Dedifferentiated amniotic fluid mesenchymal stem cell (primary cell): ENCODE data around the gene PLXNB1.

ENCODE experiments used
- DNase-seq: peaks from one replicate; pipeline ENCODE4 v3.0.0-alpha.2; 2016; ENCODE audit errors: extremely low spot score

Gene PLXNB1

DNA sequence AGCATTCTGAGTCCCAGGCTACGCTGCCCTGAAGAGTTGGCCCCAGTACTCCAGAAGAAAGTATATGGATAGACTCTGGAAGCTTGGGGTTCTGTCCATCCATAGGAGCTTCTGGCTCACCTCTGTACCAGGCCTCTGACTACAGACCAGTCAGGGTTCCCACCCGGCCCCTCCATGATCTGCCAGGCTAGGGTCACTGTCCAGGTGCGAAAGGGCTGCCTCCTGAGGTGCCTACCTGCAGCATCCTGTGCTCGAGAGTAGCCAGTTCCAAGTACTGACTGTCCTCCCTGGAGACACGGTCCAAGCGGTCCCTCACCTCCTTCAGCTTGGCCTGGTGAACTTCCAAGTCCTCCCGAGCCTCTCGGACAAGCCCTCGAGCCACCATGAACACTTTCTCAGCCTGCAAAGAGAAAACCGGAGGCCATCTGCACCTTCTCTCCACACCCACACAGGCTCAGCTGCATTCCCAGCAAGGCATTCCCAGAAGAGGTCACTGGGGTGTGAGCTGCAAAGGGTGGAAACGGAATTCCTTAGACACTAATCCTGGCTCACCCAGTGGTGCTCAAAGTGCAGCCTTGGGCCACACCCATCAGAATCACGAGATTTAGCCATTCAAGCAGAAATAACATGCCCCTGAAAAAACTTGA, 3.7 kb upstream of the PLXNB1 start:
- no peak for DNase-seq

DNA sequence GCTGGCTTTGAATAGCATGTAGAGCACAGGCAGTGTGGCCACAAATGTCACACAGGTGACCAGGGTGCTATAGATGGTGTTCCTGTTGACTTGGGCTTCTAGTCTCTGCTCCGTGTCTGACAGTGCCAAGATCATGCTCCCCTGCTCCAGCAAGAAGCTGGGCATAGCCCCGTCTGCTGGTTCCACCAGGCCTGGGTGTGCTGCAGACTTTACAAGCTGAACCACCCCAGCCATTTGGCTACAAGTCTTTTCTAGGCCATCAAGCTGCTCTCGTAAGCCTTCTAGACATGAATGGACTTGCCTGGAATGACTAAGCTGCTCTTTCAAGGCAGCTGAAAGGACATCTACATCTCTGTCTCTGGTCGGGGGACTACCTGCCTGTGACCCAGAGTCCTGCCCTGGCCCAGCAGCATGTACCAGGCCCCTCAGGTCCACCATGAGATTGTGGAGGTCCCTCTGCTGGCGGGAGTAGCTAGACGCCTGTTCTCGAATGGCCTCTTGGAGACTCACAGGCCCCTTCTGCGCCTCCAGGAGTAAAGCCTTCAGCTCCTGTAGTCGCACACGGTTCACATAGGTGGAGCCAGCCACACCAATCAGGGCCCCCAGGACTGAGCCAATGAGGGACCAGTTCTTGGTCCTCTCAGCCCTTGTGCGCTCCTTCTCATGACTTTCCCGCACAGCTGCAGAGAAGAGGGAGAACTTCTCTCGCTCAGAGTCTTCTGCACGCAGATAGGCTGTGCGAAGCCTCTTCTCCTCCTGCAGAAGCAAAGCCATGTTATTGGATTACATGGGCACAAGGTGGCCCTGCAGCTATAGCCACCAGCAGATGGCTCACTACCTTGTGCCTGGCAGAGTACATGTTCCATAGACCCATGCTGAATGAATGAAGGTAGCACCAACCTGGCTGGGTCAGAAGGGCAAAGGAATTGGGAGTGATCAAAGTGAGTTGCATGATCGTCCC, 2.8 kb upstream of the PLXNB1 start:
- DNase-seq: no peak

DNA sequence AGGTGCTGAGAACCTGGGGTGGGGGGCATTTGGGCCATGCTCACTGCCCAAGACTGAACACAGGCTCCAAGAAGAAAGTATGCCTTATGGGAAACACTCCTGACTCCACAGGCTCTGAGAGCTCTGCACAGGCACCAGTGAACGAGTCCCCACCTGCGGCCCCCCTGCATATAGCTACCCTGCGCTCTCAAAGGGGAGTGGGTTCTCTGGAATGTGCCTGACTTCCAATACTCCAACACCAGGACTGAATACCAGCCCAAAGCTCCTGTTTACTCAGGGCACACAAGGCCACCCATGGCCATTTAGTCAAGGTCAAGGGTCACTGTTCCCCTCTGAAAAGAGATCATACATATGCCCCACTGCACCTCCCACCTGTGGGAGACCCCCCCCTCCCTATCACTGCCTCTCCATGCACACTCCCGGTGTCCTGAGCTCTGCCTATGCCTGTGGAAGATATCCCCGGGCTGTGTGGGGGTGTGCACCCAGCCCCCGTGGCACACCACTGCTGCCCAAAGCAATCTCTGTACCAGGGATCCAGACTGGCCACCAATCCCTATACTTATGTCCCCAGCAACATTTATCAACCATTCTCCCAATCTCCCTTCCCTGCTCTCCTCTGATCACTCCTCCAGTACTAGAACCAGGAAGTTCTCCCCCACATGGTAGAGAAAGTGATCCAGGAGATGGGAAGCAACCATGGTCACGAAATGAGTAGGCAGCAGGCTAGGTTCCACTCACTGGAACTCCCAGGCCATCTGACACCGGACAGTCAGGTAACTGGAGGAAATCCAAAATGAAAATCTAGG, 1.5 kb upstream of the PLXNB1 start:
- no peak for DNase-seq

DNA sequence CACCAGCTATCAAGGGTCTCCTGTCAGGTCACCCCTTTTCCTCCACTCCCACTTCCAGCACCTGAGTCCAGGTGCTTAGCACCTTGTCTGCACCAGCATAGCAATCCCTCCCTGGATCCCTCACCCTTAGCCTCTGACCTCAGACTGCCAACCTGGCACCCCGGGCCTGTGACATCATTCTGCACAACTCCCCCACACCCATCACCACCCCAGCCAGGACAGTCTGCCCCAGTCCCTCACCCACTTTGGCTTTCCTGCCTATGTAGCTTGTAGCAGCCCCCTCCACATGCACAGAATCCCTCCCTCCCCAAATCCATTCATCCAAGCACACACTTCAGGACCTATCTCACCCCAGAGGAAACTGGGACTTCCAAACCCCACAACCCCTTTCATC, 819 bp upstream of the PLXNB1 start:
- DNase-seq: no peak

DNA sequence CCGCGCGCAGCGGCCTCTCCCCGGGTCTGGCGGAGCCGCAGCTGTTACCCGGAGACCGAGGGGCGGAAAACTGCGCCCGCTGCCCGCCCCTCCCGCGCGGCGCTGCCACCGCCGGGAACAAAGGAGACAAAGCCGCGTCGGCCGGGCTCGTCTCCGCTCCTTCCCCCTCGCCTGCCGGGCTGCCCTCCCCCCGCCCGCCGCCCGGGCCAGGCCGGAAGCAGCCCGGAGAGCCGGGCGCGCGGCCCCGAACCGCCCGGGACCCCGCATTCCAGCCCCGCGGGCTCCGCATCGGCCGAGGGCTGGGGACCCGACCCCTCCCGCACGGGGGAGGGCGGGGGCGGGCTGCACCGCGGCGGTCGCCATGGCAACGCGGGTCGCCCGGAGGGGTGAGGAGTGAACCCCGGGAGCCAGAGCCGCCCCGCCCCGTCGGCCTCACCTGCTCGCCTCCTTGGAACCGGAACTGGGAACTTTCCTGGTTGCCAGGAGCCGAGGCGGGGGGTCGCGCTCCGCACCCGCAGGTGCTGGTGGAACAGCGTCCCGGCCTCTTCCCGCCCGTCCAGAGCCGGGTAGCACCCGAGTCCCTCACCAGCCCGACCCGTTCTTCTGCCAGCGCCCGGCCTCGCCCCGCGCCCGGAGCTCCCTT, 448 bp downstream of the PLXNB1 start:
- DNase-seq: no peak

DNA sequence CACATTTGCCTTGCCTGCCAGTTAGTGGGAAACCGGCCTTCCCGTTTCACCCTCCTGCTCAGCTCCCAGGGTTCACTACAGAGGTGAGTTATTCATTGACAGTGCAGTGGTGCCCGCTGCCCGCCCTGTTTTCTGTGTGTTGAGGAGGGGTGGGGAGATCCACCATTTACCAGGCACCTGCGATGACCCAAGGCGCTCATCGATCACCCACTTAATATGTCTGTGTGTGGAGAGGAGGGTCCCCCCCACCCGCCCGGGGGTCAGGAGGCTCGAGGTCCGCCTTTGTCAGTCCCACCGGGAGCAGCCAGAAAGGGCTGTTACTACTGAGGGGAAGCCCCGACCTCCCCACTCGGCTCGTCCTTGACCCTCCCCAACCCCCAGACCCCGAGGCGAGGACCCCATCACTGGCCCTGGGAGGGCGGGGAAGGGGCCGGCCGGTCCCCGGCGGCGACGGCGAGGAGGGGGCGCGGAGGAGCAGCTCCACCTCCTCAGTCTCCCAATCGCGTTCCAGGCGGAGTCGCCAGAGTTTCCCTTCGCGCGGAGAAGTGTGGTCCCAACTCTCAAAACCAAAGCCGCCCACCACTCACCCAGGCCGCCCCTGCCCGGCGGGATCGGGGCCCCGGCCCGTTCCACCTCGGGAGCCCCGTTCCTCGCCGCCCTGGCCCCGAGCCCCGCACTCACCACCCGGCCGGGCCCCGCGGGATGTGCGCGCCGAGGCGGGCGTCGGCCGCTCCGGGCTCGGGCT, 1.1 kb downstream of the PLXNB1 start:
- DNase-seq: no peak

DNA sequence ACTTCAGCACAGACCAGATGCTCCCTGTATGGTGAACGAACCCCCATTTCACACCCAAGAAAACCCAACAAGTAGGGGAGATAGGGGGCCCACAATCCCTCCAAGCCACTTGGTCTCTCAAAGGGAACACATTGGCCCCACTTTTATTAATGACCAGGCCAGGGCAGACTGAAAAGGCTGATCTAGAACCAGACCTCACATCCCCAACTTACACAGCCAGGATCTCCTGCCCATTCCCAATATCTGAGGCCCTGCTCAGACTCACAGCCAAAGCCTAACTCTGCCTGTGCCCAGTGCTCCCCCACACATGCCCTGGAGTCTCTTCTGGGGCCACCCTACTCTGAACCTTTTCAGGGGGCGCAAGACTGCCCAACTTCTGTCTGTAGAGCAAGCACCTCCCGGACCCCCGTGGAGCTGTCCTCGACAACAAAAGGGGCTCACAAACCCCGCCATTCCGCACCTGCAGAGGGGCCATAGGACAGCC, 1.8 kb downstream of the PLXNB1 start:
- no peak for DNase-seq

DNA sequence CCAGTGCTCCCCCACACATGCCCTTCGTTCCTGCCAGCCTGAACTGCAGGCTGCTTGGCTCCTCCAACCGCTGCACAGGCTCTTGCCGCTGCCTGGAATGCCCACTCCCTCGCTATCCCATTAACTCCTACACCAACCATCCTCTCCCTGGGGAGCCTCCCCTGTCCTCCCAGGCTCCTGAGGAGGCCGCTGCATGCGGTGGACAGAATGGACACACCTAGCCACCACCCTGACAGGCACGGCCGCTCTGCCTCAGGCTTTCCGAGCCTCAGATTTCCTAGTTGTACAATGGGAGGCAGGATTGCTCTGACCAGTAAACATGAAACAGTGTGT, 2.3 kb downstream of the PLXNB1 start:
- DNase-seq: no peak

DNA sequence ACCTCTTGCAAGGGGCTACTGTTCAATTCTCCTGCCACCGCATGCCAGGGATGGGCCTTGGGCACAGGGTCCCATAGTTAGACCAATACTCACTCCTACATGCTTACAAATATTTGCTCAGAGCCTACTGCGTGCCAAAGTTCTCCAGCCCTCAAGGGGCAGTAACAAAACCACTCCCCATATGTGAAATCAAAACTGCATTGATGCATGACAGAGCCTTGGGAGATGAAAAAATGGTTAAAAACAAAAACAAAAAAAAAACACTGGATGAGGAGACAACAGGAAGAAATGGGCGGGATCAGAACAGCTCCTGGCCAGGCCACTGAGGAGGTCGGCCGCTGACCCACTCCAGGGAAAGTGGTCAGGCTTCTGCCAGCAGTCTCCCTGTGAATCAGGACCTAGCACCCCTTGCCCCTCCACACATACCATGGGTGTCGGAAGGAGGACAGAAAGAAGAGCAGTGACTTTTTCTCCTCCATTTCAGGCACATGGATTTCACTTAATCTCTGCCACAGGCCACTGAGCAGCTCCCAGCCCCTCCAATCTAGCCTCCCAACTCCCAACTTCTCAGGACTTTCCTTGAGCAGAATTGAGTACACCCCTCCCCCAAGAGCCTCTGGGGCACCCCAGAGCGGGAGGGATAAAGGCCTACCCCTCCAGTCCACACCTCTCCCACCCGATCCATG, 2.8 kb downstream of the PLXNB1 start:
- peak; percentile 25 for DNase-seq

DNA sequence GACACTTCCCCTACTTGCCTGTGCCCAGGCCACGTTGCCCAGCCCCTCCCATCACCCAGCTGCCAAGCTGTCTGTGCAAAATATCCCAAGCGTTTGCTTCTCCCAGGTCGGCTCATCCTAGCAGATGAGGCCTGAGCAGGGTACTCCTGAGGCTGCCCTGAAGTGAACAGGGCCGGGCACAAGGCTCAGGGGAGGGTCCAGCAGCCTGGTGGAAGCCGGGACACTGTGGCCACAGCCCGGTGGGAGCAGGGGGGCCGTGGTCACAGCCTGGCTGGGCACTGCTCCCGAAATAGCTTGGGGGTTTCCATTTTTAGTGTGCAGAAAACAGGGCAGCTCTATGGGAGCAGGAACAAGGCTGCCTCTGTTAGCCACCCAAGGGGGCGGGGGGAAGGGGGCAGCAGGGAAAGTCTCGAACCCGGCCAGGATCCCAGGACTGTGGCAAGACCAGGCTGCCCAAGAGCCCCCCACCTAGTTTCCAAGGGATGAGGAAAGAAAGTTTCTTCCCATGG, 3.4 kb downstream of the PLXNB1 start:
- DNase-seq: no peak

DNA sequence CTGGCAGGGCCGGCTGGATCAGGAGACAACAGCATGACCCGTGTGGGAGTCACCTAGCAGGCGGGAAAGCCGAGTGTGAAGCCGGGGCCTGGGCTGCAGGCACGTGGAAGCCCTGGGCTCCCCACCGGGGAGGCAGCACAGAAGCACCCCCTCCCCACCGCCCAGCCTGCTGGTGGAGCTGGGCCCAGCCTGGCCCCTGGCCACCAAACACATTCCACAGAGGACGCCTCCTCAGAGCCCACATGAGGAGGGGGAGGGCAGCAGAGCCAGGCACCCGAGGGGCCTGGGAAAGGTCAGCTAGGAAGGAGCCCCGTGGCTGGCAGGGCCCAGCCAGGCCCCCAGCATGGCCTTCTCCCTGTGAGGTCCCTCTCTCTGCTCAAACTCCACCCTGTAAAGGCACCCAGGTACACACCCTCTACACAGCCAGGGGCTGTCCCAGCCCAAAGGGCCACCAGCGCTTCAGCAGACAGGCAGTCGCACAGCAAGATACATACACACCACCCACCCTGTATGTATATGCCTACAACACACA, 4.5 kb downstream of the PLXNB1 start:
- no peak for DNase-seq

DNA sequence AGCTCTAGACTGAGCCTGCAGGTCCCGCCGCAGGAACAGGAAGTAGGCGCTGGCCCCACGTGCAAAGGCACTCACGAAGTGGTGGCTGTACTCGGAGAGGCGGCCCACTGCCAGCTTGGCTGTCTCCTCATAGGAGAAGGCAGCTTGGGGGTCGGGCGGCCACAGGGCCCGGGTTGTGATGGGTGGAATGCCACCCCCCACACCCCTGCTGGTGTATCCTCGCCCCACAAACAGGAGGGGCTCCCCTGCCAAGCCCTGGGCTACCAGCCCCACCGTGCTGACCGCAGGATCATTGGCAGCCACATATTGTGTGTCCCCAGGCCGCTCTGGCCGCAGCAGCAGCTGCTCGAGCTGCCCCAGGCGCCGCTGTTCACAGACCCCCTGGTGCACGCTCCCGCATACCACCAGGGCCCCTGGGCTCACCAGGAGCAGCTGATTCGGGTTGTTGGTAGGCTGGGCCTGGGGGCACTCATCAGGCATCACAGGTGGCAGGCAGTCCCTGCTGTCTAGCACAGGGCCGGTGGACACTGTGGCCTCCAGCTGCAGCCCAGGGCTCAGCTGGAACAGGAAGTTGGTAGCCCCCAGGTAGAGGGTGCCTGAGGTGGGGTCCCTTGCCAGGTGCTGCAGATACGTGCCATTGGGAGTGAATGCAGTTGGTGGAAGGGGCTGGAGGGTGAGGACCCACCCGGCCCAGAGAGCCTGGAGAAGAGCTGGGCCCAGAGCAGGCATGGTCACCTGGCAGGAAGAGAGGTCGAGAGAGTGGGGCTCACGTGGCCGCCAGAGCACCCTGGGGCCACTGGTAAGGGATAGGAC, 5.8 kb downstream of the PLXNB1 start:
- DNase-seq: no peak

DNA sequence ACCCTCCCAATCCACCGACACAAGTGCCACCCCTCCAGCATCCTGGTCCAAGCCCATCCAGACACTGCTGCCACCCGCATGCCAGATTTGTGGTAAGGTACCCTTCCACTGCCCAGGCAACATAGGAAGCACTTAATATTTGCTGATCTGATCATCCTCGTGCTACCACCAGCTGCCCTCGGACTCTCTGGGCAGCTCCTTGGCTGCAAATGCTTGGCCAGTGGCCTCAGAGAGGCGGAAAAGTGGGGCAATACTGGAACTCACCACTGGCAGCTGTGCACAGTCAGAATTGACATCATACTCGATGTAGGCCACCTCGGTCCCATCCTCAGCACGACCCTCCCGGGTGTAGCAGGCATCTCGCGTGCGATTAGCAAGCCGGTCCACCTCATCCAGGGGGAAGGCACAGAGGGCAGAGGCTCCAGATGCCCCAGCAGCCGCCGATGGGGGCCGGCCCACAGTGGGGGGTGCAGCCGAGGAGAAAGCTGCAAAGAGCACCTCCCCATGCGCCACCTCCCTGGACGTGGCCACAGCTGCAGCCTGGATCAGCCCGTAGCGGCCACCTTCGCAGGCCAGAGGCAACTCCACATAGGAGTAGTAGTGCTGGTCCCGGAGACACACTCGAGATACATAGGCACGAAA, 6.5 kb downstream of the PLXNB1 start:
- DNase-seq: no peak

DNA sequence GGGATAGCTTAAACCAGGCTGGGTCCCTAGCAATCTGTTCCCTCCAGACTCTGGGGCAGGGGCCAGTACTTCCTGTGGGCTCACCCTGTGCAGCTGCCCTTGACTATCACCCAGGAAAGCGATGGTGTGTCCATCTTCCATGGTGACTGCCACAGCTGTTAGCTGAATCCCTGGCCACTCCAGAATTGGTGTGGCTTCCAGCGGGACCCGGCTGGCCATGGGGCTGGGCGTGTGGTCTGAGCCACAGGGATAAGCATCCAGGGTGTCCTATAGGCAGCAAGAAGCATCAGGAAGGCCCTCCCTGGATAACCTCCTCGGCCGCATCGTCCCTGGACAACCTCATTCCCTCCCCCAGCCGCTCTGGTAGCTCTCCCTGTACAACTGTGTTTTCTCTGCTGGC, 7.2 kb downstream of the PLXNB1 start:
- no peak for DNase-seq

DNA sequence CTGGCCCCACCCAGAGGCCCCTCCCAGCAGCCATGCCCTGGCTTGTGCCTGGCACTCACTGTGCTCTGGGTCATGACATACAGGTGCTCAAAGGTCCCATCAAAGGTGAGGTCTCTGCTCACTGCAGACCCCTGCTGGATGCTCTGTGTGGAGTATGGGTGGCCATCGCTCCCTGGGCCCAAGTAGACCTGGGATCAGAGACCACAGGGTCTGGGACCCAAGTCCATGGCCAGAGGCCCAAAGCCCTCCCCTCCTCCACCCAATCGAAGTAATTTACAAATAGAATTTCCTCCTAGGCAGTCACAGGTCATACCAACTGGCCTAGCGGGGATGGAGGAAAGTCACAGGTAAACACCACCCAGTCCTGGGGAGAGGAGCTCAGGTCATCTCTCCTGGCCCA, 7.6 kb downstream of the PLXNB1 start:
- no peak for DNase-seq

DNA sequence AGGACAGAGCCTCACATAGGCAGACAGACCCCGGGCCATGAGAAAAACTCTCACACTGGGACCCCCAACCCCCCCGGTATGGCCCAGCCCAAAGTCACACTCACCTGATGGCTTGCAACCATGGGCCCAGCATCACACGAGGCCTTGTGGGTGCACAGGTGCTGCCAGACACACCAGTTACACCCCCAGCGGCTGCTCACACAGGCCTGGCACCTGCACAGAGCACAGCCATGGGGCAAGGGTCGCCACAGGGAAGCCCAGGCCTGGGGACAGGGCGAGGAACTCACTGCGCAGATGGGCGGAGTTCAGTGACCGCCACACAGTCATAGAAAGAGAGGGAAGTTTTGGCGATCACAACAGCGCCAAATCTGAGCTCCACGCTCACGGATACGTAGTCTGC, 9.3 kb downstream of the PLXNB1 start:
- no peak for DNase-seq

DNA sequence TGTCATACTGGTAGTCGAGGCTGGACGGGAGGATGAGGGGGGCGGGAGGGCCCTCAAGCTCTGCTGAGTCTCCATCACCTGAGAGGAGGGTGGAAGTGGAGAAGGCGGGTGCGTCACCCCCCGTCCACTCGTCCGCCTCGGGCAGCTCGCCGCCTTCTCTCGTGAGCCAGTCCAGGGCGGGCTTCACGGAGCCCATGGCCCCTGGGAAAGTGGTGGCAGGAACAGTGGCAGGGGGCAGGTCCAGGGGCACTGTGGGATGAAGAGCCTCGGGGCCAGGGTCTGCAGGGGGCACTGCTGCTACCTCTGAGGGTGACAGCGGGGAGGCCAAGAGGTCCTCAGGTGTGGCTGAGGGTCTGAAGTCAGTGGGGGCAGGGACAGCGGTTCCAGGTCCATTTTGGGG, 10.3 kb downstream of the PLXNB1 start:
- no peak for DNase-seq

DNA sequence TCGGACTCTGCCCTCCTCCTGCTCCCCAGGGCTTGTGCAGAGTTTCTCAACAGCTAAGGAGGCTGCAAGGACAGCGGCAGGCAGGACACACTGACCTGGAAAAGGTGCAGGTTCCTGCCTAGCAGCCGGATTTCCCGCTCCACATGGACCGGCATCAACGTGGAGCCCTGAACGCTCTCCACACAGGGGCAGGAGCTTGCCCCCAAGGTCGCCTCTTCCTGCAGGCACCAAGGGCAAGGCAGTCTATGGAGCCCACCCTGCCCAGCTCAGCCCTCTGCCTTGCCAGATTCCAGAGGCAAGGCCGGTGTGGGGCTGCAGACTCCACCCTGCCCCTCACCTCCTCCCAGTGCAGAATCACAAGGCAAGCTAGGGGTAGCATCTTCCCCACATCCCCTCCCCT, 10.7 kb downstream of the PLXNB1 start:
- DNase-seq: no peak

DNA sequence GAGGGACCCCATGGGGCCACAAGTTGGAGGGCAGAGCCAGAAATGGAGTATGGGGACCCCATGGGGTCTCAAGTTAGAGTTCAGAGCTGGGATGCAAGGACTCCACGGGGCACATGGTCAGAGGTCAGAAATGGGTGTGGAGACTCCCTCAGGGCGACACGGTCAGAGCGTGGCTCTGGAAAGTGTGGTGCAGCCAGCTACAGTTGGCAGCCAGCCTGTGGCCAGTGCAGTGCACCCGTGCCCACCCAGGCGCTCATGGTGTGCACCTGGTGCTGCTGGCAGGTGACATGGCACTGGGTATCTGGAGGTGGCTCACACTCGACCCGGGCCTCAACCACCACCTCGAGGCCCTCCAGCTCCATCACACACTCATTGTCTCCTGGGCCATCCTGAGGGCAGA, 11.2 kb downstream of the PLXNB1 start:
- no peak for DNase-seq
